Keratinocyte (primary cell): ENCODE results near the gene GJA4.

ENCODE experiments used
- EZH2 ChIP-seq: IDR thresholded peaks from one replicate; pipeline ENCODE4 v1.6.1; 2012; ENCODE audit warnings: inconsistent platforms, mild to moderate bottlenecking, low read length, moderate library complexity
- TF ChIP-seq, protein P1 (sequence below), 3 experiments: IDR thresholded peaks in 1 of 3; conservative IDR thresholded peaks in 1 of 3; optimal IDR thresholded peaks in 1 of 3; 2 replicates in 2 of 3; 3 replicates in 1 of 3; pipeline versions ENCODE3 to v1.5.1; 2011; ENCODE audit warnings: low read length in 3 of 3, mild to moderate bottlenecking in 3 of 3, moderate library complexity in 2 of 3, control low read depth in 1 of 3, inconsistent platforms in 1 of 3; ENCODE audit not compliant: insufficient read depth in 2 of 3; ENCODE audit errors: extremely low read depth in 1 of 3

DNA sequence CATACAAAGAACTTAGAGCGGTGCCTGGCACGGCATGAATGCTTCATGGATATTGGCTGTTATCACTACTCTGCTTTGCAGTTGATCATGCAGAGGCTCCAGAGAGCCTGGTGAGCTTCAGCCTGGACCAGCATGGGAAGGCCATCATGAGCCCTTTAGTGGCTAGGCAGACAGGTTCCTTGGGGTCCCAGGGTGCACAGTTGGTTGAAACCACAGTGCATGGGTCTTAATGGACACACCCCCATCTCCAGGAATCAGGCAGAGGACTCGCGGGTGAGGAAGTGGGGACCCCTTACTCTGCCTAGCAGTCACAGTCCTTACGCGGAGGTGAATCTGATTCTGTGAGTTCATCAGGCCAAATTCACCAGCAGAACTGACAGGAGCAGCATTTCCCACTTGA is 36.8 kb upstream of the GJA4 start:
- no peak for TF ChIP-seq EZH2
- TF ChIP-seq, protein P1, sequence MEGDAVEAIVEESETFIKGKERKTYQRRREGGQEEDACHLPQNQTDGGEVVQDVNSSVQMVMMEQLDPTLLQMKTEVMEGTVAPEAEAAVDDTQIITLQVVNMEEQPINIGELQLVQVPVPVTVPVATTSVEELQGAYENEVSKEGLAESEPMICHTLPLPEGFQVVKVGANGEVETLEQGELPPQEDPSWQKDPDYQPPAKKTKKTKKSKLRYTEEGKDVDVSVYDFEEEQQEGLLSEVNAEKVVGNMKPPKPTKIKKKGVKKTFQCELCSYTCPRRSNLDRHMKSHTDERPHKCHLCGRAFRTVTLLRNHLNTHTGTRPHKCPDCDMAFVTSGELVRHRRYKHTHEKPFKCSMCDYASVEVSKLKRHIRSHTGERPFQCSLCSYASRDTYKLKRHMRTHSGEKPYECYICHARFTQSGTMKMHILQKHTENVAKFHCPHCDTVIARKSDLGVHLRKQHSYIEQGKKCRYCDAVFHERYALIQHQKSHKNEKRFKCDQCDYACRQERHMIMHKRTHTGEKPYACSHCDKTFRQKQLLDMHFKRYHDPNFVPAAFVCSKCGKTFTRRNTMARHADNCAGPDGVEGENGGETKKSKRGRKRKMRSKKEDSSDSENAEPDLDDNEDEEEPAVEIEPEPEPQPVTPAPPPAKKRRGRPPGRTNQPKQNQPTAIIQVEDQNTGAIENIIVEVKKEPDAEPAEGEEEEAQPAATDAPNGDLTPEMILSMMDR (optimal IDR thresholded peaks at IDR 0.05 in 1 of 3, IDR thresholded peaks at IDR 0.05 in 1 of 3, conservative IDR thresholded peaks at IDR 0.05 in 1 of 3; ENCODE audit: extremely low read depth in 1 of 3, insufficient read depth in 2 of 3, low read length in 3 of 3), result no peak
